Activated CD8-positive, alpha-beta memory T cell treated with anti-CD3 and anti-CD28 coated beads, Interleukin-2, amount 10 ng/mL, durations not matched to agents 7 days and 5 days (primary cell): ENCODE measurements around the gene EFCAB8. TPM values are rescaled to one million over a fixed set of nuclear protein-coding genes. Genes with fewer than 3 reads are reported as not detected.

Experiments used
- ATAC-seq: fragments of 150-1000 bp; cut with Tn5 transposase; one replicate; pipeline ENCODE4 v1.10.0; 2021; ENCODE audit warnings: moderate library complexity
- CTCF ChIA-PET: fragments of 350-600 bp; sonication (Branson Sonifier 250); formaldehyde crosslinking; loops from one replicate; lab custom pipeline; 2021; ENCODE audit warnings: antibody characterized with exemption; lab: Charles Lee
- DNase-seq: peaks from one replicate; pipeline ENCODE4 v3.0.0-alpha.2; 2020
- H3K27ac Mint-ChIP-seq: one replicate; pipeline ENCODE4 v1.8.0; 2021; ENCODE audit warnings: mild to moderate bottlenecking, mixed read lengths
- H3K27me3 Mint-ChIP-seq: one replicate; pipeline ENCODE4 v1.8.0; 2021; ENCODE audit warnings: mixed read lengths
- H3K36me3 Mint-ChIP-seq: one replicate; pipeline ENCODE4 v1.8.0; 2021; ENCODE audit warnings: mild to moderate bottlenecking, mixed read lengths
- H3K4me1 Mint-ChIP-seq: one replicate; pipeline ENCODE4 v1.8.0; 2021; ENCODE audit warnings: mixed read lengths
- H3K4me3 Mint-ChIP-seq: one replicate; pipeline ENCODE4 v1.8.0; 2021; ENCODE audit warnings: mild to moderate bottlenecking, moderate library complexity, mixed read lengths
- H3K9me3 Mint-ChIP-seq: one replicate; pipeline ENCODE4 v1.8.0; 2022; ENCODE audit warnings: low read depth, mixed read lengths
- total RNA-seq, 2 experiments: library from RNA; stranded (reverse); gene quantifications; one replicate each; pipeline ENCODE4 v1.2.3, GENCODE V29; 2021

The EFCAB8 gene
- total RNA-seq, 2 experiments from 2014 or later: 0.30 to 1.1 TPM

GRCh38 chr20:32987044-32987825 lies 128.5 kb downstream of the EFCAB8 start:
- CTCF ChIA-PET: interaction anchor here (1.3 kb wide), 1 partner anchor 85 kb away, joined by 5 read pairs; no protein-coding TSS in a partner anchor
- no peak for ATAC-seq
- Mint-ChIP-seq H3K27me3 (no peaks in the 10 kb centered on the region), H3K27ac (peak overlapping the region; percentile 26), H3K4me1 (no peaks in the 10 kb centered on the region), H3K36me3 (no peaks in the 10 kb centered on the region), H3K4me3 (no peak overlapping the region), H3K9me3 (no peaks in the 10 kb centered on the region)
- DNase-seq: no peak

- H3K9me3 Mint-ChIP-seq: no peaks in the 10 kb centered on the region
- DNase-seq (no peak), ATAC-seq (no peak)
- CTCF ChIA-PET: interaction anchor here (1.3 kb wide), 1 partner anchor 86 kb away, joined by 5 read pairs; no protein-coding TSS in a partner anchor
- H3K36me3 Mint-ChIP-seq: no peaks in the 10 kb centered on the region
- H3K4me3 Mint-ChIP-seq: no peak overlapping the region
- no peaks in the 10 kb centered on the region for H3K4me1 Mint-ChIP-seq
- no peaks in the 10 kb centered on the region for H3K27me3 Mint-ChIP-seq
- H3K27ac Mint-ChIP-seq: no peak overlapping the region
Measured at GRCh38 chr20:32988008-32988407, 129.3 kb downstream of the EFCAB8 start.

- no peaks in the 10 kb centered on the region for H3K4me1 Mint-ChIP-seq
- no peaks in the 10 kb centered on the region for H3K36me3 Mint-ChIP-seq
- no peak overlapping the region for H3K27ac Mint-ChIP-seq
- H3K9me3 Mint-ChIP-seq: peaks cover under 1% of the 10 kb centered on the region
- H3K4me3 Mint-ChIP-seq: no peak overlapping the region
- no peak for ATAC-seq
- CTCF ChIA-PET: interaction anchor here (1.8 kb wide), 1 partner anchor 27 kb away, joined by 4 read pairs; no protein-coding TSS in a partner anchor
- no peaks in the 10 kb centered on the region for H3K27me3 Mint-ChIP-seq
- no peak for DNase-seq
Measured at GRCh38 chr20:32989507-32990283, 131.0 kb downstream of the EFCAB8 start.

GRCh38 chr20:32990426-32990825 lies 131.7 kb downstream of the EFCAB8 start:
- H3K4me1 Mint-ChIP-seq: no peaks in the 10 kb centered on the region
- DNase-seq (no peak), ATAC-seq (no peak)
- no peak overlapping the region for H3K27ac Mint-ChIP-seq
- no peaks in the 10 kb centered on the region for H3K36me3 Mint-ChIP-seq
- H3K4me3 Mint-ChIP-seq: no peak overlapping the region
- no peaks in the 10 kb centered on the region for H3K27me3 Mint-ChIP-seq
- peaks cover 4% of the 10 kb centered on the region for H3K9me3 Mint-ChIP-seq
- CTCF ChIA-PET: interaction anchor here (1.2 to 1.8 kb wide), 2 partner anchors 14 to 26 kb away, joined by 3 to 4 read pairs; partner anchors contain the start of gene SUN5

- Mint-ChIP-seq H3K4me3 (no peak overlapping the region), H3K27ac (no peak overlapping the region), H3K27me3 (no peaks in the 10 kb centered on the region), H3K4me1 (no peaks in the 10 kb centered on the region), H3K9me3 (peaks cover 4% of the 10 kb centered on the region), H3K36me3 (no peaks in the 10 kb centered on the region)
- CTCF ChIA-PET: interaction anchor here (0.8 to 1.8 kb wide), 3 partner anchors 13 to 25 kb away, joined by 3 to 4 read pairs (median 3); partner anchors contain the start of gene SUN5
- ATAC-seq (no peak), DNase-seq (no peak)
Measured at GRCh38 chr20:32991383-32991782, 132.7 kb downstream of the EFCAB8 start.

GRCh38 chr20:32991792-32992641 lies 133.3 kb downstream of the EFCAB8 start:
- CTCF ChIA-PET: interaction anchor here (0.8 to 1.8 kb wide), 2 partner anchors 24 to 25 kb away, joined by 3 to 4 read pairs; no protein-coding TSS in a partner anchor
- DNase-seq: no peak
- no peak for ATAC-seq
- no peaks in the 10 kb centered on the region for H3K27me3 Mint-ChIP-seq
- H3K27ac Mint-ChIP-seq: no peak overlapping the region
- H3K9me3 Mint-ChIP-seq: peaks cover 4% of the 10 kb centered on the region
- no peaks in the 10 kb centered on the region for H3K4me1 Mint-ChIP-seq
- H3K36me3 Mint-ChIP-seq: no peaks in the 10 kb centered on the region
- H3K4me3 Mint-ChIP-seq: no peak overlapping the region

- CTCF ChIA-PET: interaction anchor here (0.9 kb wide), 1 partner anchor 28 kb away, joined by 4 read pairs; no protein-coding TSS in a partner anchor
Measured at GRCh38 chr20:32993496-32994050, 134.8 kb downstream of the EFCAB8 start.

GRCh38 chr20:32995802-32996201 lies 137.1 kb downstream of the EFCAB8 start:
- no peaks in the 10 kb centered on the region for H3K36me3 Mint-ChIP-seq
- H3K27ac Mint-ChIP-seq: no peak overlapping the region
- DNase-seq: no peak
- peaks cover 5% of the 10 kb centered on the region for H3K4me1 Mint-ChIP-seq
- H3K9me3 Mint-ChIP-seq: peaks cover 4% of the 10 kb centered on the region
- no peak overlapping the region for H3K4me3 Mint-ChIP-seq
- ATAC-seq: no peak
- H3K27me3 Mint-ChIP-seq: no peaks in the 10 kb centered on the region
- CTCF ChIA-PET: interaction anchor here (0.9 to 2.5 kb wide), 3 partner anchors 9 to 94 kb away, joined by 3 to 9 read pairs (median 8); no protein-coding TSS in a partner anchor

More at GRCh38 chr20:32993496-32994050, 134.8 kb downstream of the EFCAB8 start:
- H3K27me3 Mint-ChIP-seq: no peaks in the 10 kb centered on the region
- H3K9me3 Mint-ChIP-seq: peaks cover 4% of the 10 kb centered on the region
- H3K27ac Mint-ChIP-seq: no peak overlapping the region
- no peaks in the 10 kb centered on the region for H3K36me3 Mint-ChIP-seq
- ATAC-seq (no peak), DNase-seq (no peak)
- H3K4me3 Mint-ChIP-seq: no peak overlapping the region
- peaks cover 5% of the 10 kb centered on the region for H3K4me1 Mint-ChIP-seq

- Mint-ChIP-seq H3K4me3 (no peak overlapping the region), H3K36me3 (no peaks in the 10 kb centered on the region), H3K27me3 (no peaks in the 10 kb centered on the region), H3K9me3 (peaks cover 4% of the 10 kb centered on the region), H3K27ac (no peak overlapping the region), H3K4me1 (peaks cover 5% of the 10 kb centered on the region)
- DNase-seq: no peak
- no peak for ATAC-seq
- CTCF ChIA-PET: no interaction called here
Measured at GRCh38 chr20:32997431-32997830, 138.7 kb downstream of the EFCAB8 start.

GRCh38 chr20:32999603-33000250 lies 141.0 kb downstream of the EFCAB8 start:
- no peak for ATAC-seq
- Mint-ChIP-seq H3K27me3 (no peaks in the 10 kb centered on the region), H3K36me3 (no peaks in the 10 kb centered on the region), H3K4me1 (peaks cover 5% of the 10 kb centered on the region), H3K9me3 (peaks cover 4% of the 10 kb centered on the region), H3K4me3 (no peak overlapping the region), H3K27ac (no peak overlapping the region)
- no peak for DNase-seq
- CTCF ChIA-PET: interaction anchor here (0.9 to 1.8 kb wide), 3 partner anchors 18 to 98 kb away, joined by 3 to 5 read pairs (median 3); no protein-coding TSS in a partner anchor

- Mint-ChIP-seq H3K36me3 (no peaks in the 10 kb centered on the region), H3K27me3 (no peaks in the 10 kb centered on the region), H3K27ac (no peak overlapping the region), H3K4me1 (peaks cover 7% of the 10 kb centered on the region), H3K4me3 (no peak overlapping the region), H3K9me3 (no peaks in the 10 kb centered on the region)
- ATAC-seq (no peak), DNase-seq (no peak)
- CTCF ChIA-PET: interaction anchor here (0.5 kb wide), 1 partner anchor 96 kb away, joined by 4 read pairs; no protein-coding TSS in a partner anchor
Measured at GRCh38 chr20:33000802-33001466, 142.2 kb downstream of the EFCAB8 start.
